PC-3 (cell line): Measurements from ENCODE around the gene PPARG. TPM values are rescaled to one million over a fixed set of nuclear protein-coding genes. Genes with fewer than 3 reads are reported as not detected.
A peak's percentile ranks its signal among the peaks of the same experiment; 100 is the strongest.

ENCODE experiments used
- ATAC-seq: fragments of 200-7000 bp; cut with Tn5 transposase; 2 replicates; pipeline ENCODE4 v1.9.1; 2020; ENCODE audit warnings: mild to moderate bottlenecking, moderate library complexity
- BruUV-seq: library from RNA; stranded (reverse); fragments of 400-500 nt; replicated peaks from 2 replicates; lab custom pipeline; 2021; lab: Mats Ljungman, UMichigan
- CTCF ChIA-PET: fragments of 300-600 bp; sonication (Branson Sonifier 250); formaldehyde crosslinking; loops from one replicate; lab custom pipeline; 2022; ENCODE audit warnings: antibody characterized with exemption; lab: Charles Lee
- POLR2A ChIA-PET: fragments of 300-600 bp; sonication (Branson Sonifier 250); formaldehyde crosslinking; loops from one replicate; lab custom pipeline; 2022; ENCODE audit warnings: antibody characterized with exemption; ENCODE audit not compliant: unreplicated experiment; lab: Charles Lee
- DNase-seq: peaks from one replicate; pipeline ENCODE4 v3.0.0-alpha.2; 2015
- H2AFZ ChIP-seq: fragments of 300-600 bp; sonication (generic); 2 replicates; pipeline ENCODE4 v1.6.0; 2016; ENCODE audit warnings: antibody characterized with exemption, low read length
- H3F3A ChIP-seq: fragments of 300-600 bp; sonication (generic); one replicate; pipeline ENCODE4 v1.6.0; 2017; ENCODE audit warnings: antibody characterized with exemption, low read length, control low read depth, mild to moderate bottlenecking; ENCODE audit not compliant: unreplicated experiment
- H3K27ac ChIP-seq: fragments of 300-600 bp; sonication (generic); 2 replicates; pipeline ENCODE4 v1.5.1; 2016; ENCODE audit warnings: mild to moderate bottlenecking, low read length
- H3K27me3 ChIP-seq: fragments of 300-600 bp; sonication (generic); 2 replicates; pipeline ENCODE4 v1.6.1; 2016; ENCODE audit warnings: low read length, mixed read lengths
- H3K36me3 ChIP-seq: fragments of 300-600 bp; sonication (generic); 2 replicates; pipeline ENCODE4 v1.6.1; 2016; ENCODE audit warnings: low read depth, mixed run types, low read length, mixed read lengths
- H3K4me1 ChIP-seq: fragments of 300-600 bp; sonication (generic); 2 replicates; pipeline ENCODE4 v1.5.1; 2016; ENCODE audit warnings: low read length; ENCODE audit not compliant: insufficient read depth
- H3K4me2 ChIP-seq: fragments of 300-600 bp; sonication (generic); 2 replicates; pipeline ENCODE4 v1.6.0; 2016; ENCODE audit warnings: low read length
- H3K4me3 ChIP-seq: fragments of 300-600 bp; sonication (generic); 2 replicates; pipeline ENCODE4 v1.5.1; 2016; ENCODE audit warnings: mild to moderate bottlenecking, low read length, mixed read lengths
- H3K79me2 ChIP-seq: fragments of 300-600 bp; sonication (generic); 2 replicates; pipeline ENCODE4 v1.6.1; 2017; ENCODE audit warnings: low read length, mixed read lengths
- H3K9ac ChIP-seq: fragments of 300-600 bp; sonication (generic); 2 replicates; pipeline ENCODE4 v1.6.0; 2016; ENCODE audit warnings: mild to moderate bottlenecking, low read length
- H3K9me2 ChIP-seq: fragments of 300-600 bp; sonication (generic); replicated peaks from 2 replicates; pipeline ENCODE4 v1.6.1; 2016; ENCODE audit warnings: mixed run types, low read length, mixed read lengths
- H3K9me3 ChIP-seq: fragments of 300-600 bp; sonication (generic); 2 replicates; pipeline ENCODE4 v1.6.1; 2016; ENCODE audit warnings: low read length, mixed read lengths
- H4K20me1 ChIP-seq: fragments of 300-600 bp; sonication (generic); 2 replicates; pipeline ENCODE4 v1.6.1; 2016; ENCODE audit warnings: low read length, mixed read lengths
- CTCF ChIP-seq: fragments of 300-600 bp; sonication (generic); conservative IDR thresholded peaks from 2 replicates; pipeline ENCODE4 v1.5.1; 2017; ENCODE audit warnings: antibody characterized with exemption, low read depth, mild to moderate bottlenecking, low read length
- EZH2 ChIP-seq: fragments of 300-600 bp; sonication (generic); IDR thresholded peaks from one replicate; pipeline ENCODE4 v1.6.1; 2017; ENCODE audit warnings: antibody characterized with exemption, mild to moderate bottlenecking, low read length; ENCODE audit not compliant: unreplicated experiment
- EZH2phosphoT487 ChIP-seq: fragments of 300-600 bp; sonication (generic); IDR thresholded peaks from 2 replicates; pipeline ENCODE4 v1.6.1; 2018; ENCODE audit warnings: mild to moderate bottlenecking, antibody characterized with exemption, low read length, borderline replicate concordance
- intact Hi-C: fragments of 100-400 bp; cut with micrococcal nuclease; formaldehyde crosslinking; loops from 2 replicates; pipeline ENCODE4 v1.9.0; 2023
- total RNA-seq: library from RNA; depleted of rRNA; stranded (reverse); fragments of >200 nt; gene quantifications from 2 replicates; pipeline ENCODE4 v1.2.3, GENCODE V29; 2014

PPARG gene
- total RNA-seq, 1 experiment from 2014 or later, result 250 TPM

DNA sequence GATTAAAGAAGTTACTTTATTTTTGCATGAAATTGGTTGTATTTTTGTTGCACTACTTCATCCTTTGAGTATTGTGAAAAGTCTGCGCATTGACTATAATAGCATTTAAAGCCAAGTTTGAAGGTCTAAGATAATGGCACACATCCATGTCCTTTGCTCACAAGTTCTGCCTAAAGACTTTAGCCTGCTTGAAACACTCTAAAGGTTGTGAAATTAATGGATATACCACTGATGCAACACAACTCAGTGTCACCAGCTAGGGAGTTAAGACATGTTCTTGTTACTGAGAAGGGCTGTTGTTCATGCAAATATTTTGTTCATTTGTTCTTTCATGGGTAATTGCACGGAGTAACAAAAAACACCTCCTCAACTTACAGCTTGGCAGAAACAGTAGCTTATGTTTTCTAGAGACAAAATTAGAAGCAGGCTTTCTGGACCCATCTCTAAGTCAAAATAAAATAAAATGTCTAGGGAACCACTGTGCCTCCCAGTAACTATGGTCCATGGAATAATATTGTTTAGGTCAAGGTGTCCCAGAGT is 83.9 kb downstream of the PPARG start:
- Histone ChIP-seq H3K9ac (peak overlapping the region; percentile 64; the same call in 1 of the 2 replicates), H3K36me3 (peaks cover 48% of the 10 kb centered on the region), H3K79me2 (peaks cover 80% of the 10 kb centered on the region), H4K20me1 (no peaks in the 10 kb centered on the region), H3K4me3 (no peak overlapping the region), H3F3A (peaks cover 28% of the 10 kb centered on the region), H3K27me3 (no peaks in the 10 kb centered on the region), H3K4me1 (peaks cover 55% of the 10 kb centered on the region), H3K27ac (peak overlapping the region; percentile 91), H2AFZ (no peak overlapping the region), H3K9me2 (no peaks in the 10 kb centered on the region), H3K9me3 (no peaks in the 10 kb centered on the region), H3K4me2 (peak overlapping the region; percentile 52)
- no TSS peak for BruUV-seq
- TF ChIP-seq CTCF (no peak), EZH2 (no peak), EZH2phosphoT487 (no peak)
- intact Hi-C loops, result loop anchor here (1.0 to 10.0 kb wide), 2 partner anchors 10 to 238 kb away; no protein-coding TSS in a partner anchor
- ChIA-PET CTCF (no interaction called here), POLR2A (interaction anchor here (0.7 kb wide), 1 partner anchor 15 kb away, joined by 3 read pairs; no protein-coding TSS in a partner anchor)
- DNase-seq (no peak), ATAC-seq (no peak)

DNA sequence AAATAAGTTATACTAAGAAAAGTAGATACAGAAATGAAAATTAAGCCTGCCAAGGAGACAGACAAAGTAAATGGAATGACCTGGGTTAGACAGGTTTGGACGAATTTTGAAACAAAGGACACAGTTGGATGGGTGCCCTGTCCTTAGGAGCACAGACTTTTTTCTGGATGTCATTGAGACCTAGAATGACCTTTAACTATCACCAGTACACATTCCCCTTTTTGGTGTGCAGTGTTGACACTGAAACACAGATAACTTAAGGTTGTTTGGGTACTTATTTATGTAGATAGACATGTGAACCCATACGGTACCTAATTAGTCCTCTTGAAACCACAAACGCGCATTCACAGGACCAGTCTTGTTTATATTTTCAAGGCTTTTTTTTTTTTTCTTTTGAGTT is 86.7 kb downstream of the PPARG start:
- Histone ChIP-seq H3K9me3 (no peaks in the 10 kb centered on the region), H3K36me3 (peaks cover 62% of the 10 kb centered on the region), H2AFZ (no peak overlapping the region), H3K79me2 (peaks cover 71% of the 10 kb centered on the region), H3F3A (peaks cover 17% of the 10 kb centered on the region), H3K9ac (no peak overlapping the region), H3K4me2 (no peak overlapping the region), H3K4me1 (peaks cover 46% of the 10 kb centered on the region), H3K9me2 (no peaks in the 10 kb centered on the region), H4K20me1 (no peaks in the 10 kb centered on the region), H3K27ac (no peak overlapping the region), H3K4me3 (no peak overlapping the region), H3K27me3 (no peaks in the 10 kb centered on the region)
- TF ChIP-seq EZH2 (no peak), CTCF (no peak), EZH2phosphoT487 (no peak)
- DNase-seq (no peak), ATAC-seq (no peak)
- intact Hi-C loops, result loop anchor here (10.0 kb wide), 1 partner anchor 241 kb away; no protein-coding TSS in a partner anchor
- no TSS peak for BruUV-seq
- CTCF ChIA-PET, result no interaction called here
- POLR2A ChIA-PET, result no interaction called here
